K562 (cell line): ENCODE measurements around the gene ADPGK. TPM values are rescaled to one million over a fixed set of nuclear protein-coding genes. Genes with fewer than 3 reads are reported as not detected.
"Not testable (repeated sequence)": the region's sequence is repeated elsewhere in the genome, so short reads cannot be mapped to it uniquely, and the experiment has no call there.

Experiments used
- ATAC-seq: fragments of 200-7000 bp; cut with Tn5 transposase; 3 replicates; pipeline ENCODE4 v1.9.1; 2020; ENCODE audit warnings: moderate library complexity
- BruUV-seq: library from RNA; stranded (reverse); fragments of 400-500 nt; replicated peaks from 2 replicates; lab custom pipeline; 2021; lab: Mats Ljungman, UMichigan
- CTCF ChIA-PET: fragments of 300-600 bp; formaldehyde crosslinking; extraction: SDS; loops from one replicate; lab custom pipeline; 2021; ENCODE audit warnings: low intra/inter-chr PET ratio; lab: Yijun Ruan, JAX
- POLR2A ChIA-PET: fragments of 300-600, 350-650 bp; sonication (Branson Sonifier 250); formaldehyde crosslinking; extraction: SDS; loops from one replicate; lab custom pipeline; 2021; ENCODE audit warnings: antibody characterized with exemption, inconsistent platforms; lab: Yijun Ruan, JAX
- DNase-seq, 4 experiments: peaks; one replicate each; pipeline versions ENCODE4 v3.0.0 to v3.0.0-alpha.2; 2011 to 2018; ENCODE audit warnings: low spot score in 3 of 4, mixed read lengths in 3 of 4; ENCODE audit errors: extremely low read depth in 1 of 4
- FAIRE-seq: peaks from 2 replicates; lab custom pipeline; 2011; peaks lifted over from hg19 to GRCh38; lab: Jason Lieb, UNC
- H2AFZ ChIP-seq: 2 replicates; pipeline ENCODE4 v1.6.0; 2011; ENCODE audit warnings: low read depth, low read length, control low read depth, inconsistent platforms
- H3K27ac ChIP-seq: fragments of 200-600 bp; 3 replicates; pipeline ENCODE4 v1.8.0; 2011; ENCODE audit warnings: low read depth, mild to moderate bottlenecking, control low read depth, inconsistent platforms, low read length, moderate library complexity, mixed read lengths; ENCODE audit errors: extremely low read depth
- H3K27me3 ChIP-seq, 2 experiments: fragments of 300-600 bp in 1 of 2; 2 replicates in 1 of 2; 3 replicates in 1 of 2; pipeline versions ENCODE4 v1.6.0 to v1.8.0; 2011; ENCODE audit warnings: inconsistent platforms in 2 of 2, low read length in 2 of 2, mild to moderate bottlenecking in 1 of 2, mixed read lengths in 1 of 2, moderate library complexity in 1 of 2; ENCODE audit not compliant: control insufficient read depth in 2 of 2, insufficient read depth in 2 of 2
- H3K36me3 ChIP-seq: fragments of 300-600 bp; 3 replicates; pipeline ENCODE4 v1.8.0; 2011; ENCODE audit warnings: mild to moderate bottlenecking, low read length, inconsistent platforms; ENCODE audit not compliant: control insufficient read depth, insufficient read depth
- H3K4me1 ChIP-seq, 2 experiments: fragments of 200-600 bp in 1 of 2; replicated peaks in 1 of 2; 2 replicates in 1 of 2; 3 replicates in 1 of 2; pipeline versions ENCODE4 v1.5.1 to v1.8.0; 2011; ENCODE audit warnings: inconsistent platforms in 2 of 2, low read length in 2 of 2, mild to moderate bottlenecking in 1 of 2, mixed read lengths in 1 of 2, moderate library complexity in 1 of 2; ENCODE audit not compliant: control insufficient read depth in 2 of 2, insufficient read depth in 2 of 2
- H3K4me2 ChIP-seq: 2 replicates; pipeline ENCODE4 v1.6.1; 2011; ENCODE audit warnings: low read length, control low read depth, inconsistent platforms, mixed read lengths; ENCODE audit not compliant: insufficient read depth
- H3K4me3 ChIP-seq: fragments of 200-600 bp; sonication (generic), shearing (Covaris generic); 2 replicates; pipeline ENCODE4 v1.5.1; 2016; ENCODE audit warnings: control low read depth, inconsistent platforms
- H3K79me2 ChIP-seq: fragments of 200-600 bp; 3 replicates; pipeline ENCODE4 v1.8.0; 2011; ENCODE audit warnings: low read length, inconsistent platforms; ENCODE audit not compliant: control insufficient read depth, insufficient read depth
- H3K9ac ChIP-seq, 2 experiments: 2 replicates each; pipeline versions ENCODE4 v1.6.0 to v1.6.1; 2011; ENCODE audit warnings: low read depth in 2 of 2, low read length in 2 of 2, control low read depth in 1 of 2, inconsistent platforms in 1 of 2, mild to moderate bottlenecking in 1 of 2, mixed read lengths in 1 of 2; ENCODE audit not compliant: insufficient read depth in 1 of 2
- H3K9me1 ChIP-seq: one replicate; pipeline ENCODE4 v1.6.0; 2011; ENCODE audit warnings: inconsistent platforms, mild to moderate bottlenecking, low read length, moderate library complexity; ENCODE audit not compliant: control insufficient read depth, insufficient read depth
- H3K9me3 ChIP-seq: replicated peaks from 2 replicates; pipeline ENCODE4 v1.5.1; 2011; ENCODE audit warnings: low read depth, low read length, inconsistent platforms; ENCODE audit not compliant: control insufficient read depth, insufficient read depth
- H4K20me1 ChIP-seq: replicated peaks from 2 replicates; pipeline ENCODE4 v1.6.1; 2011; ENCODE audit warnings: low read length, inconsistent platforms, mixed read lengths; ENCODE audit not compliant: control insufficient read depth, insufficient read depth
- HNRNPK ChIP-seq: fragments of 200-400 bp; formaldehyde crosslinking; IDR thresholded peaks from one replicate; pipeline ENCODE4 v1.6.1; 2018; ENCODE audit warnings: mild to moderate bottlenecking, low read depth, low read length; ENCODE audit not compliant: poor library complexity, severe bottlenecking
- PCBP2 ChIP-seq: fragments of 200-400 bp; formaldehyde crosslinking; IDR thresholded peaks from 2 replicates; pipeline ENCODE4 v1.6.1; 2018; ENCODE audit warnings: low read length, low read depth, mild to moderate bottlenecking, moderate library complexity; ENCODE audit not compliant: poor library complexity, severe bottlenecking
- POLR3A ChIP-seq: IDR thresholded peaks from 2 replicates; pipeline ENCODE4 v1.6.1; 2011; ENCODE audit warnings: borderline replicate concordance, mild to moderate bottlenecking, moderate library complexity; ENCODE audit not compliant: insufficient read length, insufficient read depth; ENCODE audit errors: extremely low read depth
- TOE1 ChIP-seq, 2 experiments: fragments of 450-650 bp in 1 of 2; sonication (generic) in 1 of 2; formaldehyde crosslinking in 1 of 2; IDR thresholded peaks; 2 replicates each; pipeline versions ENCODE4 v1.7.1 to v1.8.0; 2016 to 2022; ENCODE audit warnings: borderline replicate concordance in 2 of 2, mild to moderate bottlenecking in 2 of 2, antibody characterized with exemption in 1 of 2, inconsistent platforms in 1 of 2, low read depth in 1 of 2, missing genetic modification reagents in 1 of 2, moderate library complexity in 1 of 2
- WGBS: fragments of 100-300 bp; shearing (Covaris generic); methylation state at CpG from one replicate; pipeline ENCODE4 v1.1.6; 2016; ENCODE audit warnings: low coverage, mixed read lengths; ENCODE audit not compliant: insufficient coverage; ENCODE audit errors: missing lambda C conversion rate; 5-methylcytosine and 5-hydroxymethylcytosine counted together
- in situ Hi-C: fragments of 300-500 bp; cut with MboI; formaldehyde crosslinking; loops from 4 replicates; pipeline ENCODE4 v1.15.0; 2018; ENCODE audit warnings: inconsistent platforms, mixed read lengths
- intact Hi-C: fragments of 100-400 bp; cut with micrococcal nuclease; formaldehyde crosslinking; loops from 2 replicates; pipeline ENCODE4 v1.14.2; 2022
- polyA plus RNA-seq, 8 experiments: library from polyadenylated mRNA; depleted of rRNA in 4 of 8; stranded (reverse) in 5 of 8; unstranded in 3 of 8; fragments of >200 nt; fragmentation: Nextera tagmentation in 2 of 8; fragmentation: Illumina TruSeq in 1 of 8; extraction: Ambion mirVana in 2 of 8; extraction: Trizol in 1 of 8; gene quantifications; 2 replicates each; pipeline versions ENCODE4 v1.2.1 to v1.2.3, GENCODE V29; 2011 to 2014; ENCODE audit warnings: inconsistent platforms in 1 of 8, missing spikeins in 1 of 8
- total RNA-seq, 7 experiments: library from RNA; depleted of rRNA in 6 of 7; stranded (reverse); fragments of >200 nt in 6 of 7; fragmentation: Illumina TruSeq in 2 of 7; extraction: Trizol in 2 of 7; gene quantifications; 2 replicates each; pipeline versions ENCODE4 v1.2.1 to v1.2.3, GENCODE V29; 2011 to 2021; ENCODE audit warnings: low replicate concordance in 1 of 7

ADPGK gene
- total and polyA plus RNA-seq, 9 of the 15 experiments (the other 6 are each of a cell fraction or from before 2014, with no cell fraction given): 13.4 to 97.4 (median 48.5) TPM

DNA sequence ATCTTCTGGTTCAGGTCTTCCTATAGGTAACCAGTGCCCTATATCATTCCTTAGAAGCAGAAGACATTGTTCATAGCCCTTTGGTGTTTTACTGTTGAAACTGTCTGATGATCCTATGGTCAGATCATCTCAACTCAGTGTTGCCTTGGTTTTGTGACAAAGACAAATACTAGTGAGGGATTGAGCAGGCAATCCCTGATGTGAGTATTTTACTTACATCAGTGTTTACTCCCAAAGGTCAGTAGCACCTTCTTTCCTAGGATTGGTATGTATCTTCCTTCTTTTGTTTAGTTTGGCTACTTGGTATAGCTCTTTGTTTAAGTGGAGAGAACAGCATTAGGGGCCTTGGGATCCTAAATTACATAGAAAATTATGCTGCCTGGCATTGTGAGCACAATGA lies 56.4 kb downstream of the ADPGK start (continued):
- no peak for TF ChIP-seq POLR3A

DNA sequence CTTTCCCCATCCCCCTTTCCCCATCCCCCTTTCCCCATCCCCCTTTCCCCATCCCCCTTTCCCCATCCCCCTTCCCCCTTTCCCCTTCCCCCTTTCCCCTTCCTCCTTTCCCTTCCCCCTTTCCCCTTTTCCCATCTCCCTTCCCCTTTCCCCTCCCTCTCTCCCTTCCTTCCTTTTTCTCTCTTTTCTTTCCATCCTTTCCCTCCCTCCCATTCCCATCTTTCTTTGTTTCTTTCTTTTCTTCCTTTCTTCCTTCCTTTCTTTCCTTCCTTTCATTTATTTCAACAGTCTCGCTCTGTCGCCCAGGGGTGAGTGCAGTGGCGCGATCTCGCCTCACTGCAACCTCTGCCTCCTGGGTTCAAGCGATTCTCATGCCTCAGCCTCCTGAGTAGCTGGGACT lies 57.7 kb downstream of the ADPGK start:
- H3K4me2 ChIP-seq, H3K36me3 ChIP-seq, DNase-seq, H3K27ac ChIP-seq, H3K9ac ChIP-seq, POLR2A ChIA-PET, H3K79me2 ChIP-seq, H4K20me1 ChIP-seq, BruUV-seq, in situ Hi-C loops, FAIRE-seq, CTCF ChIA-PET, H3K9me1 ChIP-seq, H2AFZ ChIP-seq, ATAC-seq, H3K27me3 ChIP-seq, H3K4me3 ChIP-seq, H3K9me3 ChIP-seq, H3K4me1 ChIP-seq: not testable (repeated sequence)
- 95% methylated on average over 6 of the region's 6 CpGs for WGBS
- intact Hi-C loops: loop anchor here (10.0 kb wide), 1 partner anchor 69 kb away; no protein-coding TSS in a partner anchor

DNA sequence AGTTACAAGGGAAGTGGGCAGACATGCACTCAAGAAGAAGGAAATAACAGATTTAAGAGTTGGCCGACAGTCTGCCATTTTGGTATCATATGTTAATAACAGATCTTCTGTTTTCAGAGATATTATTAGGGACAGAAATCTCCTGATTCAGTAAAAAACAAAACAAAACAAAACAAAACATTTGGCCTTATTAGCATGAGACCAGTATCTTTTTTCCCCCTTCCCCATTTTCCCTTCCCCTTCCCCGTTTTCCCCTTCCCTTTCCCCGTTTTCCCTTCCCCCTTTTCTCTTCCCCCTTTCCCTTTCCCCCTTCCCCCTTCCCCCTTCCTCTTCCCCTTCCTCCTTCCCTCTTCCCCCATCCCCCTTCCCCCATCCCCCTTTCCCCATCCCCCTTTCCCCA lies 58.1 kb downstream of the ADPGK start:
- H3K4me3 ChIP-seq: no peak overlapping the region
- ATAC-seq (no peak), FAIRE-seq (no peak), DNase-seq (no peak)
- POLR2A ChIA-PET: no interaction called here
- H3K79me2 ChIP-seq: no peaks in the 10 kb centered on the region
- H3K9me1 ChIP-seq: no peaks in the 10 kb centered on the region
- 92% methylated on average over 1 of the region's 3 CpGs for WGBS
- no peaks in the 10 kb centered on the region for H4K20me1 ChIP-seq
- H3K36me3 ChIP-seq: peaks cover 10% of the 10 kb centered on the region; the same call in 1 of the 3 replicates
- no peak overlapping the region for H3K4me2 ChIP-seq
- TF ChIP-seq HNRNPK: peak; percentile 86
- peak; percentile 72 for TF ChIP-seq PCBP2
- TF ChIP-seq TOE1 (IDR thresholded peaks at IDR 0.05; ENCODE audit: borderline replicate concordance): no peak
- TF ChIP-seq TOE1 (CRISPR knock-in tag; IDR thresholded peaks at IDR 0.05; ENCODE audit: borderline replicate concordance, low read depth): no peak
- intact Hi-C loops: loop anchor here (10.0 kb wide), 1 partner anchor 69 kb away; no protein-coding TSS in a partner anchor
- no peak overlapping the region for H3K27ac ChIP-seq
- no peaks in the 10 kb centered on the region for H3K9me3 ChIP-seq
- H2AFZ ChIP-seq: no peak overlapping the region
- H3K4me1 ChIP-seq: no peaks in the 10 kb centered on the region
- H3K9ac ChIP-seq: no peak overlapping the region
- in situ Hi-C loops: no loop called here
- BruUV-seq: no TSS peak
- CTCF ChIA-PET: no interaction called here
- H3K27me3 ChIP-seq: no peaks in the 10 kb centered on the region
